ENCODE measurements around the gene KLC3.

KLC3 gene

DNA sequence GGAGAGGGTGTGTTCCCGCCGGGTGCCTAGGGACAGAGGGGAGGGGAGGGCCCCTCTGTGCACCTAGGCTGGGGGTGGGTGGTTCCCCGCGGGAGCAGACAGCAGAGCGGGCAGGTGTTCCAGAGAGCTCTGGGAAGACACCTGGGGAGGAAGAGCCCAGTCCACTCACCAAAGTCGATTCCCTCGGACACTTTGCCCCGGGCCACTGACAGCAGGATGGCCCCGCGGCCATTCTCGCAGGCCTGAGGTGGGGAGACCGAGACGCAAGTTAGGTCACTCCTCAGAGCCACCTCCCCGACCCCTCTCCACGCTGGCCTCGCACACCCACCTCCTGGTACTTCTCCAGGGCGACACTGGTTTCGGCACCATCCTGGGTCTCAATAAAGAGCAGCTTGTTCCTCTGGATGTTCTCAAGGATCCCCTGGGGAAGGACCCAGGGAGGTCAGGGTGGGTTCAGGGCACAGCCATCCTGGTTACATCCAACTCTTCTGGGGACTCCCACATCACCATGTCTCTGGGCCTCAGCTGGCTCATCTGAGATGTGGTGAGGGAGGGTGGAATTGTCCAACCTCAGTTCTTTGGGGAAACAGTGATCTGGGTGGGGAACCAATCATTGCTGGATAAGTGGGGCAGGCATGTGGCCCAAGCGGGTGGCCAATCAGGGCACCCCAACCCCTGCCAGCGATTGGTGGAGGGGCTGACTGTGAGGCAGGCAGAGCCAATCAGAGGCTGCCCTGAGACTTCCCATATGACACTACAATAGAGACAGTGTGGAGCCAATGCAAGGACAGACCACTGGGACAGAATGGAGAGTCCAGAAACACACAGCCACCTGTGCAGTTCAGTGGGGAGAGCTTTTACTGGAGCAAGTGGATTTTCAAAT, 12.6 kb downstream of the KLC3 start:
- H3K4me1 ChIP-seq: no peaks in the 10 kb centered on the region
- no peak overlapping the region for H3K4me3 ChIP-seq
- peaks cover 0 to 6% of the 10 kb centered on the region in 2 donors for H3K27me3 ChIP-seq
- peaks cover 0 to 77% (median 32%) of the 10 kb centered on the region in 3 donors for H3K36me3 ChIP-seq
- no peak for DNase-seq
- intact Hi-C loops (cut with DNase I; ENCODE audit: low total_unique reads): no loop called here
- H3K27ac ChIP-seq: no peak overlapping the region
- no peaks in the 10 kb centered on the region for H3K9me3 ChIP-seq
- TF ChIP-seq, protein P1, sequence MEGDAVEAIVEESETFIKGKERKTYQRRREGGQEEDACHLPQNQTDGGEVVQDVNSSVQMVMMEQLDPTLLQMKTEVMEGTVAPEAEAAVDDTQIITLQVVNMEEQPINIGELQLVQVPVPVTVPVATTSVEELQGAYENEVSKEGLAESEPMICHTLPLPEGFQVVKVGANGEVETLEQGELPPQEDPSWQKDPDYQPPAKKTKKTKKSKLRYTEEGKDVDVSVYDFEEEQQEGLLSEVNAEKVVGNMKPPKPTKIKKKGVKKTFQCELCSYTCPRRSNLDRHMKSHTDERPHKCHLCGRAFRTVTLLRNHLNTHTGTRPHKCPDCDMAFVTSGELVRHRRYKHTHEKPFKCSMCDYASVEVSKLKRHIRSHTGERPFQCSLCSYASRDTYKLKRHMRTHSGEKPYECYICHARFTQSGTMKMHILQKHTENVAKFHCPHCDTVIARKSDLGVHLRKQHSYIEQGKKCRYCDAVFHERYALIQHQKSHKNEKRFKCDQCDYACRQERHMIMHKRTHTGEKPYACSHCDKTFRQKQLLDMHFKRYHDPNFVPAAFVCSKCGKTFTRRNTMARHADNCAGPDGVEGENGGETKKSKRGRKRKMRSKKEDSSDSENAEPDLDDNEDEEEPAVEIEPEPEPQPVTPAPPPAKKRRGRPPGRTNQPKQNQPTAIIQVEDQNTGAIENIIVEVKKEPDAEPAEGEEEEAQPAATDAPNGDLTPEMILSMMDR (IDR thresholded peaks at IDR 0.05): no peak

DNA sequence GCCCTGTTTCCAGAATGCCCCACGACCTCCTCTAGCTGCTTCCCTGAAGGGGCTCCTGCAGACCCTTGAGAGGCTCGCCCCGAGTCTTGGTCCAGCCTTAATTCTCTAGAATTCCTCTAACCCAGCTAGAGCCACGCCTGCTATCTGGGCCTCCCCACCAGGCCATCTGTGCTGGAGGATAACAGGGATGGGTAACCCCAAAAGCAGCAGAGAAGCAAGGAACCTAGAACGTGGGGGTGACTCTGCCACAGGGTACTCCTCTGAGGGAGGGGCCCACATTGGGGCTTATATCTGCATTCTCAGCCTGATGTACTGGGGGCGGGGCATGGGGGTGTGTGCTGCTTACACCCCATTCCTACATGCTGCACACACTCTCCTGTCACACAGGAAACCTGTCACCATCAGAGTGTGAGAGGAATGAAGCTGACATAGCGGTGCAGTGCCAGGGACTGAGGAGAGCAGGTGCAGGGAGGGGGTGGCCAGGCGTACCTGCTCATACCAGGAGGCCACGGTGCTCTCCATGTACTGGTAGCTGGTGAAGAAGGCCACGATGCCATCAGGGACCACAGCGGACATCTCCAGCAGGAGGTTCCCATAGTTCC, 13.8 kb downstream of the KLC3 start:
- no peak overlapping the region for H3K4me3 ChIP-seq
- H3K4me1 ChIP-seq: no peaks in the 10 kb centered on the region
- no peak for DNase-seq
- H3K27me3 ChIP-seq: no peaks in the 10 kb centered on the region
- intact Hi-C loops (cut with DNase I; ENCODE audit: low total_unique reads): no loop called here
- H3K9me3 ChIP-seq: no peaks in the 10 kb centered on the region
- TF ChIP-seq, protein P1 (IDR thresholded peaks at IDR 0.05): no peak
- H3K36me3 ChIP-seq: peaks cover 0 to 88% (median 33%) of the 10 kb centered on the region in 3 donors
- H3K27ac ChIP-seq: no peak overlapping the region

DNA sequence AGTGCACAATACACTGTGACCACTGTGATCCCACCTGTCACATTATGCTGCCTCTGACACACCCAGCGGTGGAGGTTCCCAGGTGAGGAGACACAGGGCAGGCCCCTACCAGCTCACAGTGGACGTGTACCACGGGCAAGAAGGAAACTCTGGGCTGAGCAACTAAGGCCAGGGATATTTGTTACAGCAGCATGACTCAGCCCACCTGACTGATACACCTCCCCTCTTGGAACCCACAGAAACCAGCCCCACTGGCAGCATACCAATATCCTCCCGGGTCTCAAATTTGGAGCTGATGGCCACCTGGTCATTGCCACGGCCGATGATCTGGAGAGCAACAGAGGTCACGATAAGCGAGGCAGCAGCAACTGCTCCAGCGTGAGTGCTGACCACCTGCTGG, 14.9 kb downstream of the KLC3 start:
- no peaks in the 10 kb centered on the region for H3K27me3 ChIP-seq
- H3K4me1 ChIP-seq: no peaks in the 10 kb centered on the region
- intact Hi-C loops (cut with DNase I; ENCODE audit: low total_unique reads): no loop called here
- TF ChIP-seq, protein P1 (IDR thresholded peaks at IDR 0.05): no peak
- no peak overlapping the region for H3K27ac ChIP-seq
- peaks cover 0 to 82% (median 36%) of the 10 kb centered on the region in 3 donors for H3K36me3 ChIP-seq
- DNase-seq: no peak
- no peak overlapping the region for H3K4me3 ChIP-seq
- H3K9me3 ChIP-seq: no peaks in the 10 kb centered on the region

DNA sequence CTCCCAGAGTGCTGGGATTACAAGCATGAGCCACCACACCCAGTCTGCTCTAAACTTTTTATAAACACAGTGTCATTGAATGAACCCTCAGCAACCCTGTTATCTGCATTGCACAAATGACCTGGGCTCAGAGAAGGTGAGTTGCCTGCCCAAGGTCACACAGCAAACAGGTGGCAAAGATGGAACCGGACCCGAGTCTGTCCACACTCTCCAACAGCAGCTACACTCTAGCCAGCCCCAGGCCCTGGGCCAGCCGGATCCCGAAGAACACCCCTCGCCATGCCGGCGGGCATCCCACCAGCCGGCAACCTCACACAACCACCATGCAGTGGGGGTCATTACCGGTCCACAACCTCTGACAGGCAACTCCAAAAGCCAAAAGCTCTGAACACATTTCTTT, 15.4 kb downstream of the KLC3 start:
- Histone ChIP-seq H3K9me3 (no peaks in the 10 kb centered on the region), H3K27ac (no peak overlapping the region), H3K27me3 (no peaks in the 10 kb centered on the region), H3K4me3 (no peak overlapping the region), H3K36me3 (peaks cover 0 to 81% (median 36%) of the 10 kb centered on the region in 3 donors), H3K4me1 (no peaks in the 10 kb centered on the region)
- DNase-seq: no peak
- intact Hi-C loops (cut with DNase I; ENCODE audit: low total_unique reads): no loop called here
- TF ChIP-seq, protein P1 (IDR thresholded peaks at IDR 0.05): no peak

DNA sequence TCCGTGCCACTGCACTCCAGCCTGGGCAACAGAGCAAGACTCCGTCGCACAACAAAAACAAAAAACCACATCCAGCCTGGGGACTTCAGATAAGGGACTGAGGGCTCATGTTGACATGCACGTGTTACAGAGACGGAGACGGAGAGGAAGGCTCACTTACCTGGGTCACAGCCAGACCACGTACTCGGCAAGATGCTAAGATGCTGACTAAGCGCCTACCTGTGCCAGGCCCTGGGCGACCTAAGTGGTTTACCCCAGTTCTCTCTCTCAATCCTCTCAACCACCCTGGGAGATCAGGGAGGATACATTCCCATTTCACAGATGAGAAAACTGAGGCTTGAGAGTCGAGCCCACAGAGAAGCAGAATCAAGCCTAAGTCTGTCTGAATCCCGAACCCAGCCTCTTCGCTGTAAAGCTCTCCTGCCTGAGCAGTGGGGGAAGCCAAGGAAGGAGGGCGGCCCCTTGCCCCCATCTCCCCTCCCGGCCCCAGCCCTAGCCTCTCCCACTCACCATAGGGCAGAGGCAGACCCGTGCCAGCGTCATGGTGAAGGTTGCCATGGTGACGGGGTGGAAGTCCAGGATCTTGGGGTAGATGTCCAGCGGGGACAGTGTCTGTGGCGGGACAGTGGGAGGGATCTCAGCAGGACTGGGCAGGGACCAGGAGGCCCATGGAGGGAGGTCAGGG, 16.4 kb downstream of the KLC3 start:
- Histone ChIP-seq H3K4me3 (no peak overlapping the region), H3K36me3 (peaks cover 0 to 81% (median 34%) of the 10 kb centered on the region in 3 donors), H3K27me3 (no peaks in the 10 kb centered on the region), H3K4me1 (no peaks in the 10 kb centered on the region), H3K27ac (no peak overlapping the region), H3K9me3 (no peaks in the 10 kb centered on the region)
- TF ChIP-seq, protein P1 (IDR thresholded peaks at IDR 0.05): no peak
- no peak for DNase-seq
- intact Hi-C loops (cut with DNase I; ENCODE audit: low total_unique reads): no loop called here
